SK-N-SH (cell line): ENCODE measurements around the gene UNC13B. TPM values are rescaled to one million over a fixed set of nuclear protein-coding genes. Genes with fewer than 3 reads are reported as not detected.

ENCODE experiments used
- CTCF ChIA-PET: fragments of 300-600, 350-600 bp; formaldehyde crosslinking; extraction: SDS; loops from one replicate; lab custom pipeline; 2021; lab: Yijun Ruan, JAX
- POLR2A ChIA-PET: fragments of 350-600 bp; sonication (Branson Sonifier 250); formaldehyde crosslinking; extraction: SDS; loops from one replicate; lab custom pipeline; 2020; ENCODE audit warnings: antibody characterized with exemption, inconsistent platforms; lab: Yijun Ruan, JAX
- DNase-seq: peaks from one replicate; pipeline ENCODE4 v3.0.0; 2012
- H2AFZ ChIP-seq: fragments of 200-600 bp; sonication (generic); 2 replicates; pipeline ENCODE4 v1.8.1; 2016; ENCODE audit warnings: antibody characterized with exemption, mild to moderate bottlenecking, low read depth
- H3F3A ChIP-seq: fragments of 200-600 bp; sonication (generic); replicated peaks from 2 replicates; pipeline ENCODE3; 2016; ENCODE audit warnings: antibody characterized with exemption, mild to moderate bottlenecking; ENCODE audit not compliant: insufficient read depth
- H3K27ac ChIP-seq, 2 experiments: fragments of 200-500 bp in 1 of 2; fragments of 200-600 bp in 1 of 2; sonication (Bioruptor generic) in 1 of 2; sonication (generic), shearing (Covaris generic) in 1 of 2; 2 replicates each; pipeline versions ENCODE4 v1.5.1 to v1.6.1; 2014 to 2016; ENCODE audit warnings: low read depth in 2 of 2, inconsistent platforms in 1 of 2, low read length in 1 of 2, mild to moderate bottlenecking in 1 of 2, mixed read lengths in 1 of 2
- H3K27me3 ChIP-seq: fragments of 200-600 bp; sonication (generic), shearing (Covaris generic); 2 replicates; pipeline ENCODE4 v1.6.1; 2016; ENCODE audit warnings: mixed run types; ENCODE audit not compliant: insufficient read depth
- H3K36me3 ChIP-seq, 2 experiments: fragments of 200-500 bp in 1 of 2; fragments of 200-600 bp in 1 of 2; sonication (Bioruptor generic) in 1 of 2; sonication (generic) in 1 of 2; replicated peaks in 1 of 2; 2 replicates each; pipeline versions ENCODE3 to v1.5.1; 2014 to 2016; ENCODE audit warnings: low read length in 1 of 2, mild to moderate bottlenecking in 1 of 2; ENCODE audit not compliant: insufficient read depth in 2 of 2, control insufficient read depth in 1 of 2
- H3K4me1 ChIP-seq, 2 experiments: fragments of 200-500 bp in 1 of 2; fragments of 200-600 bp in 1 of 2; sonication (Bioruptor generic) in 1 of 2; sonication (generic), shearing (Covaris generic) in 1 of 2; 2 replicates each; pipeline versions ENCODE4 v1.5.1 to v1.6.1; 2014 to 2016; ENCODE audit warnings: low read depth in 1 of 2, low read length in 1 of 2, mixed run types in 1 of 2; ENCODE audit not compliant: insufficient read depth in 2 of 2, control insufficient read depth in 1 of 2
- H3K4me2 ChIP-seq: fragments of 200-600 bp; sonication (generic), shearing (Covaris generic); 2 replicates; pipeline ENCODE4 v1.6.1; 2017; ENCODE audit warnings: mixed run types
- H3K4me3 ChIP-seq, 2 experiments: fragments of 200-500 bp in 1 of 2; fragments of 200-600 bp in 1 of 2; sonication (Bioruptor generic) in 1 of 2; sonication (generic), shearing (Covaris generic) in 1 of 2; 2 replicates each; pipeline versions ENCODE4 v1.5.1 to v1.8.1; 2014 to 2016; ENCODE audit warnings: low read depth in 2 of 2, inconsistent platforms in 1 of 2, low read length in 1 of 2, mild to moderate bottlenecking in 1 of 2, mixed read lengths in 1 of 2, moderate library complexity in 1 of 2
- H3K79me2 ChIP-seq: fragments of 200-600 bp; sonication (generic); 2 replicates; pipeline ENCODE4 v1.8.1; 2017; ENCODE audit warnings: mild to moderate bottlenecking; ENCODE audit not compliant: insufficient read depth
- H3K9ac ChIP-seq: fragments of 200-600 bp; sonication (generic); 2 replicates; pipeline ENCODE4 v1.6.1; 2017; ENCODE audit warnings: mixed run types
- H3K9me2 ChIP-seq: fragments of 200-600 bp; sonication (generic); 2 replicates; pipeline ENCODE4 v1.6.1; 2017; ENCODE audit warnings: mixed run types
- H3K9me3 ChIP-seq: fragments of 200-600 bp; sonication (generic); 2 replicates; pipeline ENCODE4 v1.6.1; 2017; ENCODE audit warnings: mixed run types, mild to moderate bottlenecking, moderate library complexity
- H4K20me1 ChIP-seq: fragments of 200-600 bp; sonication (generic); 2 replicates; pipeline ENCODE4 v1.6.1; 2017; ENCODE audit warnings: mild to moderate bottlenecking, mixed run types; ENCODE audit not compliant: insufficient read depth
- ELF1 ChIP-seq: IDR thresholded peaks from 2 replicates; pipeline ENCODE4 v1.4.0; 2012
- EP300 ChIP-seq, 2 experiments: IDR thresholded peaks; 2 replicates each; pipeline versions ENCODE4 v1.4.0 to v1.6.1; 2012; ENCODE audit warnings: borderline replicate concordance in 1 of 2, low read depth in 1 of 2, low read length in 1 of 2
- FOSL2 ChIP-seq: IDR thresholded peaks from 2 replicates; pipeline ENCODE4 v1.4.0; 2012; ENCODE audit warnings: low read depth, mild to moderate bottlenecking, moderate library complexity, borderline replicate concordance
- GABPA ChIP-seq: IDR thresholded peaks from 2 replicates; pipeline ENCODE4 v1.4.0; 2012; ENCODE audit warnings: low read depth, mild to moderate bottlenecking
- GATA2 ChIP-seq: sonication (generic); formaldehyde crosslinking; IDR thresholded peaks from 2 replicates; pipeline ENCODE4 v1.5.0; 2020; ENCODE audit warnings: mild to moderate bottlenecking, missing genetic modification reagents
- MAX ChIP-seq: IDR thresholded peaks from 2 replicates; pipeline ENCODE4 v1.4.0; 2012; ENCODE audit warnings: low read depth
- MEF2A ChIP-seq: IDR thresholded peaks from 2 replicates; pipeline ENCODE4 v1.4.0; 2012; ENCODE audit warnings: low read depth, borderline replicate concordance
- MXI1 ChIP-seq: IDR thresholded peaks from 2 replicates; pipeline ENCODE4 v1.6.1; 2012; ENCODE audit warnings: mild to moderate bottlenecking, low read depth, low read length, improper control_type of control experiment
- RCOR1 ChIP-seq: fragments of 150-350 bp; IDR thresholded peaks from 2 replicates; pipeline ENCODE4 v1.6.1; 2017; ENCODE audit warnings: antibody characterized with exemption, low read length
- REST ChIP-seq: IDR thresholded peaks from 2 replicates; pipeline ENCODE4 v1.6.1; 2012; ENCODE audit warnings: mild to moderate bottlenecking, low read depth, low read length, moderate library complexity
- SIN3A ChIP-seq: IDR thresholded peaks from 2 replicates; pipeline ENCODE4 v1.6.1; 2012; ENCODE audit warnings: low read depth, mild to moderate bottlenecking, low read length, moderate library complexity, borderline replicate concordance
- TCF12 ChIP-seq: IDR thresholded peaks from 2 replicates; pipeline ENCODE4 v1.4.0; 2012
- USF2 ChIP-seq: fragments of 150-350 bp; IDR thresholded peaks from 2 replicates; pipeline ENCODE4 v1.6.1; 2017; ENCODE audit warnings: antibody characterized with exemption, low read length, low read depth, borderline replicate concordance
- YY1 ChIP-seq: IDR thresholded peaks from 2 replicates; pipeline ENCODE4 v1.4.0; 2012; ENCODE audit warnings: low read depth, mild to moderate bottlenecking
- WGBS: methylation state at CpG from one replicate; pipeline ENCODE4 v1.1.6; 2017; ENCODE audit warnings: low lambda C conversion rate; 5-methylcytosine and 5-hydroxymethylcytosine counted together
- polyA plus RNA-seq, 3 experiments: library from polyadenylated mRNA; depleted of rRNA; stranded (reverse); fragments of >200 nt; gene quantifications; 2 replicates each; pipeline ENCODE4 v1.2.3, GENCODE V29; 2012
- TF ChIP-seq, protein P1 (sequence below): IDR thresholded peaks from 2 replicates; pipeline ENCODE4; 2012
- TF ChIP-seq, protein P2 (sequence below): IDR thresholded peaks from 2 replicates; pipeline ENCODE4 v1.4.0; 2012; ENCODE audit warnings: low read depth, borderline replicate concordance

UNC13B gene
- polyA plus RNA-seq, 1 of the 3 experiments (the other 2 are of a cell fraction), result 8.1 TPM

- H3F3A ChIP-seq, result no peaks in the 10 kb centered on the region
These were observed 64.8 kb downstream of the UNC13B start for GRCh38 chr9:35226651-35227050.

More at GRCh38 chr9:35226651-35227050, 64.8 kb downstream of the UNC13B start:
- CTCF ChIA-PET, result interaction anchor here (1.4 kb wide), 1 partner anchor 33 kb away, joined by 5 read pairs; no protein-coding TSS in a partner anchor
- H3K27me3 ChIP-seq, result no peaks in the 10 kb centered on the region
- H3K27ac ChIP-seq, result no peak overlapping the region
- no peaks in the 10 kb centered on the region for H4K20me1 ChIP-seq
- H3K9me2 ChIP-seq, result no peaks in the 10 kb centered on the region
- POLR2A ChIA-PET, result no interaction called here
- H3K4me2 ChIP-seq, result no peak overlapping the region
- H3K79me2 ChIP-seq, result no peaks in the 10 kb centered on the region
- H3K4me3 ChIP-seq, result no peak overlapping the region
- DNase-seq, result no peak
- H3K9me3 ChIP-seq, result no peaks in the 10 kb centered on the region
- no peak overlapping the region for H2AFZ ChIP-seq
- no peak overlapping the region for H3K9ac ChIP-seq
- TF ChIP-seq MXI1 (no peak), RCOR1 (no peak), GABPA (no peak), YY1 (no peak), MEF2A (no peak), EP300 (IDR thresholded peaks at IDR 0.05; ENCODE audit: borderline replicate concordance in 1 of 2, low read depth in 1 of 2, low read length in 1 of 2) (no peak), GATA2 (no peak), SIN3A (no peak), MAX (no peak), REST (no peak), FOSL2 (no peak), ELF1 (no peak), TCF12 (no peak), USF2 (no peak)
- TF ChIP-seq, protein P1, sequence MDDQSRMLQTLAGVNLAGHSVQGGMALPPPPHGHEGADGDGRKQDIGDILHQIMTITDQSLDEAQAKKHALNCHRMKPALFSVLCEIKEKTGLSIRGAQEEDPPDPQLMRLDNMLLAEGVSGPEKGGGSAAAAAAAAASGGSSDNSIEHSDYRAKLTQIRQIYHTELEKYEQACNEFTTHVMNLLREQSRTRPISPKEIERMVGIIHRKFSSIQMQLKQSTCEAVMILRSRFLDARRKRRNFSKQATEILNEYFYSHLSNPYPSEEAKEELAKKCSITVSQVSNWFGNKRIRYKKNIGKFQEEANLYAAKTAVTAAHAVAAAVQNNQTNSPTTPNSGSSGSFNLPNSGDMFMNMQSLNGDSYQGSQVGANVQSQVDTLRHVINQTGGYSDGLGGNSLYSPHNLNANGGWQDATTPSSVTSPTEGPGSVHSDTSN, result no peak
- TF ChIP-seq, protein P2, sequence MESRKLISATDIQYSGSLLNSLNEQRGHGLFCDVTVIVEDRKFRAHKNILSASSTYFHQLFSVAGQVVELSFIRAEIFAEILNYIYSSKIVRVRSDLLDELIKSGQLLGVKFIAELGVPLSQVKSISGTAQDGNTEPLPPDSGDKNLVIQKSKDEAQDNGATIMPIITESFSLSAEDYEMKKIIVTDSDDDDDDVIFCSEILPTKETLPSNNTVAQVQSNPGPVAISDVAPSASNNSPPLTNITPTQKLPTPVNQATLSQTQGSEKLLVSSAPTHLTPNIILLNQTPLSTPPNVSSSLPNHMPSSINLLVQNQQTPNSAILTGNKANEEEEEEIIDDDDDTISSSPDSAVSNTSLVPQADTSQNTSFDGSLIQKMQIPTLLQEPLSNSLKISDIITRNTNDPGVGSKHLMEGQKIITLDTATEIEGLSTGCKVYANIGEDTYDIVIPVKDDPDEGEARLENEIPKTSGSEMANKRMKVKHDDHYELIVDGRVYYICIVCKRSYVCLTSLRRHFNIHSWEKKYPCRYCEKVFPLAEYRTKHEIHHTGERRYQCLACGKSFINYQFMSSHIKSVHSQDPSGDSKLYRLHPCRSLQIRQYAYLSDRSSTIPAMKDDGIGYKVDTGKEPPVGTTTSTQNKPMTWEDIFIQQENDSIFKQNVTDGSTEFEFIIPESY, result no peak
- WGBS, result 98% methylated on average over 3 of the region's 3 CpGs
- H3K36me3 ChIP-seq, result no peaks in the 10 kb centered on the region
- H3K4me1 ChIP-seq, result no peaks in the 10 kb centered on the region; a peak in 1 of 4 replicates
